ENCODE data around the gene MYRFL.
"Not testable (repeated sequence)": the region's sequence is repeated elsewhere in the genome, so short reads cannot be mapped to it uniquely, and the experiment has no call there.

MYRFL gene

DNA sequence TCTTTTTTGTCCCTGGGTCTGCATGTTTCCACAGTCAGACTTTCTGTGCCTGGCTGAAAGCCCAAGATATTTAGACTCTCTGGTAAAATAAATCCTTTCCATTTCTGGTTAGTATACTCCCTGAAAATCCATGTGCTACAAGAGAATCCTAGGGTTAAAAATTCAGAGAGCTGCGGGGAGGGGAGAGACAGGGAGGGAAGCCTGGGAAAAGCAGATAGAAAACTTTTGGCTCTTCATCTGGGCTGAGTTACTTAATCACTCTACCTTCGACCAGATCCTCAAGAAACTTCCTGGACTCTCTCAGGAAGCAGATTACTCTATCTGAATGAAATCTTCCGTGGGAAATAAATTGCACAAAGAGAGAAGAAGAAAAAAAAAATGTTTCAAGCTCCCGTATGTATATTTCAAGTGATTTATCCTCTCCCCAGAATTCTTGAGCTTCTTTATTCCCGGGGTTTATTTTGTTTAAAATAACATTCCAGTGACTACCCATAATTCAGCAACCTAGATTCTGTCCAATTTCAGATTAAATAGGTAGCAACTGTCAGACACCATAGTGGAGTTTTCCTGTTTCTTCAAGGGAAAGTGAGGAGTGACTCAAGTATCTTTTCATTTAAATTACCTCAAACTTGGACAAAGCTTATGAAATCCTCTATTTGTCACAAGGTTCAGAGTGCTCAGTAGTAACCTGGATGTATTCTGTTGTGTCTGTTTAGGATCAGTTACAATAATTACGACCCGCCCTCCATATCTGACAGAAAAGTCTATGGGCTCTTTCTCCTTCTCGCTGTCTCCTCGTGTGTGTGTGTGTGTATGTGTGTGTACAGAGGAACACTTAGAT is 163.7 kb downstream of the MYRFL start:
- no peak for DNase-seq (ENCODE audit: low read depth)
- TF ChIP-seq, protein P1, sequence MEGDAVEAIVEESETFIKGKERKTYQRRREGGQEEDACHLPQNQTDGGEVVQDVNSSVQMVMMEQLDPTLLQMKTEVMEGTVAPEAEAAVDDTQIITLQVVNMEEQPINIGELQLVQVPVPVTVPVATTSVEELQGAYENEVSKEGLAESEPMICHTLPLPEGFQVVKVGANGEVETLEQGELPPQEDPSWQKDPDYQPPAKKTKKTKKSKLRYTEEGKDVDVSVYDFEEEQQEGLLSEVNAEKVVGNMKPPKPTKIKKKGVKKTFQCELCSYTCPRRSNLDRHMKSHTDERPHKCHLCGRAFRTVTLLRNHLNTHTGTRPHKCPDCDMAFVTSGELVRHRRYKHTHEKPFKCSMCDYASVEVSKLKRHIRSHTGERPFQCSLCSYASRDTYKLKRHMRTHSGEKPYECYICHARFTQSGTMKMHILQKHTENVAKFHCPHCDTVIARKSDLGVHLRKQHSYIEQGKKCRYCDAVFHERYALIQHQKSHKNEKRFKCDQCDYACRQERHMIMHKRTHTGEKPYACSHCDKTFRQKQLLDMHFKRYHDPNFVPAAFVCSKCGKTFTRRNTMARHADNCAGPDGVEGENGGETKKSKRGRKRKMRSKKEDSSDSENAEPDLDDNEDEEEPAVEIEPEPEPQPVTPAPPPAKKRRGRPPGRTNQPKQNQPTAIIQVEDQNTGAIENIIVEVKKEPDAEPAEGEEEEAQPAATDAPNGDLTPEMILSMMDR (IDR thresholded peaks at IDR 0.05; ENCODE audit: low read depth, low read length, missing control alignments), result no peak
- in situ Hi-C loops (cut with HindIII; ENCODE audit: low sequenced_read_pairs), result no loop called here
- H3K4me3 ChIP-seq (ENCODE audit: low read depth, low read length), result no peak overlapping the region

DNA sequence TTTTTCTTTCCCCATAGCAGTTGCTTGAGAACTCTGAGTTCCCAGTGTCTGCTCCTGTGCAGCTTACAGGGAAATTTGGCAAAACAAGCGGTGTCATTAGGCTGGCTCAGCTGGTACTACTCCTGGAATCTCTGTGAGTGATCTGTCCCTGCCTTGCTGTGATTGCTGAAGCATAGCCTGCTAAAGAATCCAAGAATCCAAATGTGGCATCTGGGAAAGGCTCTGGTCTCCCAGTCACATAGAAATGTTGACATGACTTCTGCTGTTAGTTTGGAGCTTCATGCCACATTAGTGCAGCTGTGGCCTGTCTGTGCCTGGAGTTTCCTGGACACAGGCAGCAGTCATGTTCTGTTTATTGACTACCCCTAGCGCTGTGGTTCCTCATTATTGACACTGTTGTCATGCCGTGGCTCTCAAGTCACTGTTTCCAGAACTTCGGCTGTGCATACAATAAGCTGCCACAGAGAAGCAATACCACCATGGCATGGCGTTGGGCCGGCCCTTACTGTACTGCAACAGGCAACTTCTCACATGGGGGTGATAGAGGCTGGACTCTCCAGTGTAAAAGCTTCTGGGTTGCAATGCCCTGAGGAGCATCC is 166.8 kb downstream of the MYRFL start:
- in situ Hi-C loops (cut with HindIII; ENCODE audit: low sequenced_read_pairs), result no loop called here
- DNase-seq (ENCODE audit: low read depth), result no peak
- TF ChIP-seq, protein P1 (IDR thresholded peaks at IDR 0.05; ENCODE audit: low read depth, low read length, missing control alignments), result no peak
- H3K4me3 ChIP-seq (ENCODE audit: low read depth, low read length), result no peak overlapping the region

DNA sequence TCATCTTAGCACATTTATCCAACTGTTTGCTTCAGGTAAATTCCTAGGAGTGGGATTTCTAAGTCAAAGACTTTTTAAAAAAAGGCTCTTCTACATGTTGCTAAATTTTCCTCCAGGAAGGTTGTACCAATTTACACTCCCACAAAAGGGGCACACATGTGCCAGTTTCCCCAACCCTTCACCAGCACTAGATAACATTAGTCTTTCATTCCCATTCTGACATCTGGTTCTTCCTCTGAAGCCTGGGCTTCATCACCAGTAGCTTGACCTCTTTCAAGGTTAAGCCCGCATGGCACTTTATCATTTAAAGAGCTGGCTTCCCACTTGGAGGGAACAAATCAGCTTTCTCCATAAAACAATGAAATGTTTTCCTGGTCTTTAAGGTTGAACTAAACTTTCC is 168.4 kb downstream of the MYRFL start:
- no peak overlapping the region for H3K4me3 ChIP-seq (ENCODE audit: low read depth, low read length)
- no peak for DNase-seq (ENCODE audit: low read depth)
- TF ChIP-seq, protein P1 (IDR thresholded peaks at IDR 0.05; ENCODE audit: low read depth, low read length, missing control alignments), result no peak
- in situ Hi-C loops (cut with HindIII; ENCODE audit: low sequenced_read_pairs), result no loop called here

DNA sequence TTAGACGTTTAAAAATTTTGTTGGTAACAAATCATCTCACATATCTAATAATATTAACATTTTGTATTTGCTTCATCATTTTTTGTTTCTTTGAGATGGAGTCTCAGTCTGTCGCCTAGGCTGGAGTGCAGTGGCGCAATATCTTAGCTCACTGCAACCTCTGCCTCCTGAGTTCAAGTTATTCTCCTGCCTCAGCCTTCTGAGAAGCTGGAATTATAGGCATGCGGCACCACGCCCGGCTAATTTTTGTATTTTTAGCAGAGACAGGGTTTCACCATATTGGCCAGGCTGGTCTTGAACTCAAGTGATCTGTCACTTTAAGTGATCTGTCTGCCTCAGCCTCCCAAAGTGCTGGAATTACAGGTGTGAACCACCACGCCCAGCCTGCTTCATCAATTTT is 169.1 kb downstream of the MYRFL start:
- H3K4me3 ChIP-seq (ENCODE audit: low read depth, low read length); in situ Hi-C loops (cut with HindIII; ENCODE audit: low sequenced_read_pairs); DNase-seq (ENCODE audit: low read depth): not testable (repeated sequence)

DNA sequence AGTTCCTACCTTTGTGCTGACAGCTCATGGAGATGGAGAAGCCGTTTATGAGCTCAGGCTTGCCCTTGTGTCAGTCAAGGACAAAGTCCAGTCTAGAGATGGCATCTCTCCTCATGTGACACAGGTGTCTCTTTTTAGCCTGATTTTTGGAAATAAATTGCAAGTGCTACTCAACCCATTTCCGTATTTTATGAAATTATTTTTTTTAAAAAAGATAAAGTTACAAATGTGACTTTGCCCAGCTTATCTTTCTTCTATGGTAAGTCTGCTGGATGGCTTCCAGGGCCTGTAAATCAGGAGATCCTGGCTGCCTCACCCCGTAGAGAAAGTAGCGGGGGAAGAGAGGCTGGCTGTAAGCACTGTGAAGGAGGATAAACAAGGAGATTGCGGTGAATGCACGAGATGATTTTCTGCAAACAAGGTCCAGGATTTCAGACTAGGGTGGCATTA is 169.7 kb downstream of the MYRFL start:
- no peak overlapping the region for H3K4me3 ChIP-seq (ENCODE audit: low read depth, low read length)
- TF ChIP-seq, protein P1 (IDR thresholded peaks at IDR 0.05; ENCODE audit: low read depth, low read length, missing control alignments), result no peak
- no peak for DNase-seq (ENCODE audit: low read depth)
- in situ Hi-C loops (cut with HindIII; ENCODE audit: low sequenced_read_pairs), result no loop called here

DNA sequence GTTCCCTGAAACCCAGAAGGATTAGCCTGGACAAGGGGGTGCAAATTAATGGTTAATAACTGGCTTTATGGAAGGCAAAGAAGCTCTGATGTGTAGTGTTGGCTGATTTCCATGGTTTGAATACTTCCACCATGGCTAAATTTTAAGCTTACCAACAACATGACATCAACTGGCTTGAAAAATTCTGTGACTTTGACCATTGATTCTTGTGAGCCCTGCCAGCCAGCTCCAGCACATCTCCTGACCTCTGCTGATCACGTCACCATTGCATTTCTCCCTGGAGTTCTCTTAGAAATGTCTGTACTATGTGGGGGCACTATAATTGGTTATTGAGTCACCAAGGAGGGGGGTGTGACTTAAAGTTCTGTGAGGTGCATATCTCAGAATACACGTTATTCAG is 171.2 kb downstream of the MYRFL start:
- H3K4me3 ChIP-seq (ENCODE audit: low read depth, low read length), result no peak overlapping the region
- in situ Hi-C loops (cut with HindIII; ENCODE audit: low sequenced_read_pairs), result no loop called here
- no peak for DNase-seq (ENCODE audit: low read depth)
- TF ChIP-seq, protein P1 (IDR thresholded peaks at IDR 0.05; ENCODE audit: low read depth, low read length, missing control alignments), result no peak

DNA sequence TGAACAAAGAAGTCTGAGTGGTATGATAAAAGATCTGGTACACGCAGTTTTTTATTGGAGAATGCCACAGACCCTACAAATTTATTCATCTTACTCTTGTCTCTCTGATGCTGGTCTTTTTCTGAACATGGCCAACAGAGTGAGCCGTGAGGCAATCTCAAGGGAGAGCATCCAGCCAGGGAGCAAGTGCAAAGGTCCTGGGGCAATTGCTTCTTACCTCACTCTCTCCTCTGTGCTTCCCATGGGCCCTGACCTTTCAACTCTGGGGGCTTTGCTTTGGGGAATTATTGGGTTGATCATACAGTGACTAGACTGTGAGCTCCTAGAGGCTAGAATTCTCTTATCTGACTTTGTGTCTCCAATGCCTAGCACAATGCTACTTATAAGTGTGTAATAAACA is 171.7 kb downstream of the MYRFL start:
- in situ Hi-C loops (cut with HindIII; ENCODE audit: low sequenced_read_pairs), result no loop called here
- H3K4me3 ChIP-seq (ENCODE audit: low read depth, low read length), result no peak overlapping the region
- TF ChIP-seq, protein P1 (IDR thresholded peaks at IDR 0.05; ENCODE audit: low read depth, low read length, missing control alignments), result no peak
- DNase-seq (ENCODE audit: low read depth), result no peak

Measured in astrocyte of the cerebellum (primary cell).